Epithelial cell of esophagus (primary cell): ENCODE results near the gene ACTA2.

Experiments used
- DNase-seq: peaks from one replicate; pipeline ENCODE4 v3.0.0; 2010; ENCODE audit warnings: low read depth
- H3K4me3 ChIP-seq: 2 replicates; pipeline ENCODE4 v1.5.1; 2011; ENCODE audit warnings: mild to moderate bottlenecking, low read length, control low read depth
- TF ChIP-seq, protein P1 (sequence below): IDR thresholded peaks from 2 replicates; pipeline ENCODE4 v1.5.1; 2011; ENCODE audit warnings: low read depth, mild to moderate bottlenecking, low read length, control low read depth, inconsistent platforms; ENCODE audit not compliant: insufficient read depth; ENCODE audit errors: missing control alignments

ACTA2 gene

DNA sequence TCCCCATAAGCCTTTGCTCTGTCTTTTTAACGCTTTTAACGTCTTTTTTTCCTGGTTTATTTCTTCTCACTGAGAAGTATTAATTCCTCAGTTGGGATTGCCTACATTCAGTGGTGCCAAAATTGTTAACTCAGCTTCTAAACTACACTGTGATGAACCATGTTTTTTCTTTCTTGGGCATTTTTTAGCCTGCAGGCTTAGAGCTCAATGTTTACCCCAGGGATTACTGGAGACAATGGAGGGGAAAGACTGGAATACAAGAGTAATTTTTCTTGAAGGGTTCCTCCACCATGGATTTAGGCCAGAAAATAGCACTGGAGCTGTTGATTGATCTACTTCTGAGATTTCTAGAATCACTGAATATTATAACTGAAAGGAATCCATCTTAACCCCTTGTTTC, 52.7 kb downstream of the ACTA2 start:
- no peak overlapping the region for H3K4me3 ChIP-seq
- TF ChIP-seq, protein P1, sequence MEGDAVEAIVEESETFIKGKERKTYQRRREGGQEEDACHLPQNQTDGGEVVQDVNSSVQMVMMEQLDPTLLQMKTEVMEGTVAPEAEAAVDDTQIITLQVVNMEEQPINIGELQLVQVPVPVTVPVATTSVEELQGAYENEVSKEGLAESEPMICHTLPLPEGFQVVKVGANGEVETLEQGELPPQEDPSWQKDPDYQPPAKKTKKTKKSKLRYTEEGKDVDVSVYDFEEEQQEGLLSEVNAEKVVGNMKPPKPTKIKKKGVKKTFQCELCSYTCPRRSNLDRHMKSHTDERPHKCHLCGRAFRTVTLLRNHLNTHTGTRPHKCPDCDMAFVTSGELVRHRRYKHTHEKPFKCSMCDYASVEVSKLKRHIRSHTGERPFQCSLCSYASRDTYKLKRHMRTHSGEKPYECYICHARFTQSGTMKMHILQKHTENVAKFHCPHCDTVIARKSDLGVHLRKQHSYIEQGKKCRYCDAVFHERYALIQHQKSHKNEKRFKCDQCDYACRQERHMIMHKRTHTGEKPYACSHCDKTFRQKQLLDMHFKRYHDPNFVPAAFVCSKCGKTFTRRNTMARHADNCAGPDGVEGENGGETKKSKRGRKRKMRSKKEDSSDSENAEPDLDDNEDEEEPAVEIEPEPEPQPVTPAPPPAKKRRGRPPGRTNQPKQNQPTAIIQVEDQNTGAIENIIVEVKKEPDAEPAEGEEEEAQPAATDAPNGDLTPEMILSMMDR = no peak
- DNase-seq = no peak

DNA sequence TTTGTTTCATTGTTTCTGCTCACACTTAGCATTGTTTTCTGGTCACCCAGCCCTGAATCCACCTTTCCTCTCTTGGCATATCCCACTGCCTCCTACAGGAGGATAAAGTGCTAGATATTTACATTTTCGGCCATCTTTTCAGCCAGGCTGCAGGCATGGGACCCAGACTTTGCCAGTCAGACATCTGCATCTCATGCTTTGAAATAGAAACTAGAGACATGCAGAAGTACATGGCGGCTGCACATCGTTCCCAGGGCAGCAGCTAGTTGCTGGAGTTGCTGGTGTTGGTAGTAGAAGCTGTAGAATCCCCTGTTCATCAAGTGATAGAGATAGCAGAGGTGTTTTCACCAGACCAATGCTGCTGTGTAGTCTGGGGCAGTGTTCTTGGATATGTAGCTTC, 53.8 kb downstream of the ACTA2 start:
- H3K4me3 ChIP-seq = no peak overlapping the region
- DNase-seq = no peak
- TF ChIP-seq, protein P1 = no peak

DNA sequence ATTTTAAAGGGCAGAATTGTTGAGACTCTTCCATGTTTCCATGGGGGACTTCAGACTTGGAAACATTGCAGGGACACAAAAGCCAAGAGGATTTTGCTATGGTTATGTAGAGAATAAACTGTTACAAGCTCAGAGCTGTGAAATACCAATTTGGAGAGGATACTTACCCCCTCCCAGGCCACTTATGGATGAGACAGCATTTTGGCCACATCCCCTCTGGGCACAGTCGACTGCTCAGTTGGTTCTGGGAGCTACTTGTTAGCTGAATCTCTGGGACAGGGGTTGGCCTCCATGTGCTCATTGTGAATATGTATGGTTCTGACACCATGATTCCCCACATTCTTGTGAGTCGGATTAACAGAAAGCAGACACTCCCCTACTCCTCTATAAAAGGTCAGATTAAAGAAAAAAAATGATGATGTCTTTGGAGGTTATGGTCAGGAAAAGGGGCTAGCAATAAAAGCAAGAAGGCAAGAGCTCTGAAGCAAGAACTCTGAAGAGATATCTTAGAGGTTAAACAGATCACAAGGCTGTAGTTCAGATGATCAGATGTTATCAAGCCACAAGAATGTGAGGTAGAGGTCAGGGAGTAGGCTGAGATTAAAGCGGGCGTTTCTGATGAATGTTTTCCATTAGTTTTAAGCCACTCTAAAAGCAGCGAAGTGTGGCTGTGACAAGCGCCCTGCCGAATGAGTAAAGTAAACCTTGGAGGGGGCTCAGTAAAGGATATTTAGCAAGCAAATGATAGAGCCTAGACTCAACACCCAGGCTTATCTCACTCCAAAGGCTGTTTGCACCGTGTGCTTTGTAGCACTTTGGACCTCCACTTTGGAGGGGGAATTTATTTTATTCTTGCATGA, 55.3 kb downstream of the ACTA2 start:
- DNase-seq = no peak
- TF ChIP-seq, protein P1 = no peak
- no peak overlapping the region for H3K4me3 ChIP-seq

DNA sequence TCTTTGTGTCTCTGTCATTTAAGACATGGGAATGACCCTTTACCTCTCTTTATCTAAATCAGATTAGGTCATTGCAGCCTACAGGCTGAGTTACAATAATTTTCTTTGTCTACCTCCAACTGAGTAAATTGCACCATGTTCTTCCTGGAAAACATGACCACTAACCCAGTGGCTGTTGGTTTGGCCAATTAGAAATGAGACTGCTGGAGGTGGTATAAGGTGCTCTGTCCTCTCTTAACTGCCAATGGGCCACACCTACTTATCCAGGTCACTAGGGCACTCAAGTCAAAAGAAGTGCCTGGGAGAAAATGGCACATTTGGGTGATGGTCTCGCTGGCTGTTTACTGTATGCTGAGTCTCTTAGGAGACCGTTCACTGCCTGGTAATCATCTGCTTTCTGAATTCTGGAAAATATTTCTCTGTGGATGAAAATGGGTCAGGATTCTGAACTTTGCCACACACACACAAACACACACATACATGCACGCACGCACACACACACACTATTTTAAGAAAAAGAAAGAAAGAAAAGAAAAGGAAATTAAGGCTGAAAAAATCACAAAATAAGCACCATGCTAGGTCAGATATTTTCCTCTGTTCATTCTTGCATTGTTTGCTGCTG, 56.1 kb downstream of the ACTA2 start:
- no peak overlapping the region for H3K4me3 ChIP-seq
- no peak for DNase-seq
- TF ChIP-seq, protein P1 = no peak

DNA sequence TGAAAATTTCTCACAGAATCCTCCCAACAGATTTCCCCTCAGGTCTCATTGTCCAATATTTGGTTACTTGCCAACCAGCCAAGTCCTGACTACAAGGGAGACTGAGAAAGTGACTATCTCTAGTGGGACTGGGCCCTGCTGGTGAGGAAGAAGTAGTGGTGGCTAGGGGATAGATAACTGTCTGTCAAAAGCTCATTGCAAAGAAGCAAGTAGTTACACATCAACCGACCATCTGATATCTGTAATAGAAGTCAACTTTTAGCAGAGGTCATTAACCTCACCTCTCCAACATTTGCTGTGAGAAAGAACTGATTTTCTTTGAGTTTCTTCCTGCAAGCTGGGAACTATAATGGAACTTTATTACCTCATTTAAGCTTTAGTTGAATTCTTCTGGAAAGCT, 57.3 kb downstream of the ACTA2 start:
- no peak for DNase-seq
- TF ChIP-seq, protein P1 = no peak
- H3K4me3 ChIP-seq = no peak overlapping the region

DNA sequence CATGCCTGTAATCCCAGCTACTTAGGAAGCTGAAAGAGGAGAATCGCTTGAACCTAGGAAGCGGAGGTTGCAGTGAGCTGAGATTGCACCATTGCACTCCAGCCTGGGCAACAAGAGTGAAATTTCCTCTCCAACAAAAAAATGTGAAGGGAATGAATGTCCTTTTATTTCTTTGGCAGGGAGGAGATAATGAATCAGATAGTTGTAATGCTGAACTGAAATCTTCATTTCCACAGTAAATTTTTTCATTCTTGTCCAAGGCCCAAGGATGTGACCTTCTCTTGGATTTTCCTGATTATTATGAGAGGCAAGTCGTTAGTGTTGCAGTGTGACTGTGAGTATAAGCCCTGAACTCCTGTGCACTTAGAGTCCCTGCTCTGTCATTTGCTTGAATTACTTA, 59.0 kb downstream of the ACTA2 start:
- TF ChIP-seq, protein P1 = no peak
- H3K4me3 ChIP-seq = no peak overlapping the region
- DNase-seq = no peak
